ENCODE results near the gene GINS2.

Gene GINS2

GRCh38 chr16:85654251-85655095 is 34.3 kb downstream of the GINS2 start:
- DNase-seq (ENCODE audit: low read depth): no peak

GRCh38 chr16:85653290-85653891 is 35.4 kb downstream of the GINS2 start:
- no peak for DNase-seq (ENCODE audit: low read depth)

- no peak for DNase-seq (ENCODE audit: low read depth)
Measured at GRCh38 chr16:85652431-85653221, 36.1 kb downstream of the GINS2 start.

GRCh38 chr16:85651629-85652430 is 36.9 kb downstream of the GINS2 start:
- DNase-seq (ENCODE audit: low read depth): no peak

GRCh38 chr16:85650844-85651628 is 37.7 kb downstream of the GINS2 start:
- no peak for DNase-seq (ENCODE audit: low read depth)

- no peak for DNase-seq (ENCODE audit: low read depth)
Measured at GRCh38 chr16:85650135-85650843, 38.5 kb downstream of the GINS2 start.

GRCh38 chr16:85649411-85650134 is 39.2 kb downstream of the GINS2 start:
- no peak for DNase-seq (ENCODE audit: low read depth)

GRCh38 chr16:85648805-85649204 is 39.9 kb downstream of the GINS2 start:
- no peak for DNase-seq (ENCODE audit: low read depth)

- no peak for DNase-seq (ENCODE audit: low read depth)
Measured at GRCh38 chr16:85648070-85648714, 40.6 kb downstream of the GINS2 start.

- no peak for DNase-seq (ENCODE audit: low read depth)
Measured at GRCh38 chr16:85646976-85647375, 41.8 kb downstream of the GINS2 start.

- no peak for DNase-seq (ENCODE audit: low read depth)
Measured at GRCh38 chr16:85646358-85646907, 42.3 kb downstream of the GINS2 start.

GRCh38 chr16:85645021-85645589 is 43.6 kb downstream of the GINS2 start:
- DNase-seq (ENCODE audit: low read depth): no peak

GRCh38 chr16:85644093-85644712 is 44.6 kb downstream of the GINS2 start:
- no peak for DNase-seq (ENCODE audit: low read depth)

GRCh38 chr16:85643631-85644030 is 45.1 kb downstream of the GINS2 start:
- no peak for DNase-seq (ENCODE audit: low read depth)

GRCh38 chr16:85642762-85643358 is 45.9 kb downstream of the GINS2 start:
- no peak for DNase-seq (ENCODE audit: low read depth)

- no peak for DNase-seq (ENCODE audit: low read depth)
Measured at GRCh38 chr16:85641776-85642176, 47.0 kb downstream of the GINS2 start.

- DNase-seq (ENCODE audit: low read depth): no peak
Measured at GRCh38 chr16:85641305-85641704, 47.4 kb downstream of the GINS2 start.

- no peak for DNase-seq (ENCODE audit: low read depth)
Measured at GRCh38 chr16:85640585-85640984, 48.2 kb downstream of the GINS2 start.

All from stimulated activated CD8-positive, alpha-beta memory T cell treated with anti-CD3 and anti-CD28 coated beads, Interleukin-12 subunit alpha, Interleukin-12 subunit beta, amount 100 ng/mL, for 4 hours (primary cell).